Hematopoietic multipotent progenitor cell (in vitro differentiated cells): Measurements from ENCODE around the gene OR13A1. TPM values are rescaled to one million over a fixed set of nuclear protein-coding genes. Genes with fewer than 3 reads are reported as not detected.

ENCODE experiments used
- total RNA-seq: library from RNA; depleted of rRNA; stranded (reverse); fragments of >200 nt; gene quantifications from one replicate; pipeline ENCODE4 v1.2.3, GENCODE V29; 2012

OR13A1 gene
- total RNA-seq, 1 donor = under 0.01 TPM

Other genes starting within 250 kb of the OR13A1 start
- gene ALOX5, start 58.6 kb upstream of the OR13A1 start, total RNA-seq = 9.2 TPM